Ramos (cell line): Measurements from ENCODE around the gene EXOC3L4.
"Not testable (repeated sequence)": the region's sequence is repeated elsewhere in the genome, so short reads cannot be mapped to it uniquely, and the experiment has no call there.

Experiments
- in situ Hi-C: fragments of 300-500 bp; cut with MboI; formaldehyde crosslinking; loops from one replicate; pipeline ENCODE4 v1.14.3; 2022; ENCODE audit warnings: low sequenced_read_pairs; ENCODE audit not compliant: unreplicated experiment

Gene EXOC3L4

DNA sequence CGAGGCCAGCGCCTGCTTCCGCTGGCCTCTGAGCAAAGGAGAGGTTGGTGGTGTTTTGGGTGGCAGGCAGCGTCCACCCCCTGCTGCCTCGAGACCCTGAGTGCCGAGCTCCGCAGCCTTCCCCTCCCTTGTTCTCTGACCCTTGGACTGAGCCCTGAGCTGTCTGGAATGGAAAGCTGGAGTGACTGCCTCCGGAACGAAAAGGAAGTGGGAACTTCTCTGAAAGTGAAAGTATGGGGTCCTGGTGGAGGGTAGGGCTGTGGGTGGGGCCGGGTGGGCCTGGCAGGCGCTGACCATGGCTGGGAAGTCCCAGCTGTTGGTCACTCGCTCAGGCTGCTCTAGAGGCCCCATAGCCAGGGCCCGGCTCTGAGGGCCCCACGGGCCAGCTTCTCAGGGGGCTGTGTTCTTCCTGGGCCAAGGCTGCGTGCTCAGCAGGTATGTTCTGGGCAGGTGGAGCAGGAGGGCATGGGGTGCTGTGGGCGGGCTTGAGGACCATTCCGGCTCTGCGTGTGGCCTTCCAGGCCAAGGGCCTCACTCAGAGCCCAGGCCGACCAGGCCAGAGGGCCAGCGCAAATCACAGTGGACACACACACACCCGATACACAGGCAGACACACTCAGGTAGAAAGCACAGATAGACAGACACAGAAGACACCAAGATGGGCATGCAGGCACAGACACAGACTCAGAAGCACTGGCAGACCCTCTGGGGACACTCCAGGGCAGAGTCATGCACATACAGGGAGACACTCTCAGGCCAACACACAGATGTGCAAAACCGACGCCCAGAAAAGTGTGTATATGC lies at the start of gene EXOC3L4:
TSS of gene EXOC3L4 (plus strand) at position 320 of the 804 bp plus-strand sequence. CDS start 5,495 bp downstream, outside the sequence.
- in situ Hi-C loops: no loop called here

DNA sequence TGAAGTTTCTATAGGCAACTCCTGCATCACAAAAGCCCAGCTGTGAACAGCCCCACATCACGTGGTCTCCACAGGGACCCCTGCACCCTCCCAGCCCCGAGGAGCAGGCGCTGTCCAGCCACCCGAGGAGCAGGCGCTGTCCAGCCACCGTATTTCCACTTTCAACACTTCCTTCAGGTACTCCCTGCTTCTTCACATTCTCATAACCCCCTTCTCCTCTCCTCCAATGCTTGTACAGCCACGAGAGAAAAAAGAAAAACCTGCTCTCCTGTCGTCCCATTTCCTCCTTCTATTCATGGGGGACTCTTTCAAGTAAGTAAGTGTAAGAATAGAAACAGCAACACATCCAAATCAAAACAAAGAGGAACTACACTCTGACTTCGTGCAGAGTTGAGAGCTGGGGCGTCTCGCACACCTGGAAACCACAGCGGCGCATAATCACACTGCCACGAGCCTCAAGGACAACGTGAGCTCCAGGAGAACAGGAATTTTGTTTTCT lies 49.1 kb upstream of the EXOC3L4 start:
- in situ Hi-C loops: no loop called here

DNA sequence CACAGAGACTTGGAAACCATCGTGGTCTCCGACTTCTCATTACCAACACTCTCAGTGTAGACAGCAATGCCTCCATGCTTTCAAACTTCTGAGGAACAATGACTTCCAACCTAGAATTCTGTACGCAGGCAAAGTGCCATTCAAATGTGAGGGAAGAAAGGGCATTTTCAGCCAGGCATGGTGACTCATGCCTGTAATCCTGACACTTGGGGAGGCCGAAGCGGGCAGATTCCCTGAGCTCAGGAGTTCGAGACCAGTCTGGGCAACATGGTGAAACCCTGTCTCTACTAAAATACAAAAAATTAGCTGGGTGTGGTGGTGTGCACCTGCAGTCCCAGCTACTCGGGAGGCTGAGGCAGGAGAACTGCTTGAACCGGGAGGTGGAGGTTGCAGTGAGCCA lies 47.1 kb upstream of the EXOC3L4 start:
- in situ Hi-C loops: not testable (repeated sequence)

DNA sequence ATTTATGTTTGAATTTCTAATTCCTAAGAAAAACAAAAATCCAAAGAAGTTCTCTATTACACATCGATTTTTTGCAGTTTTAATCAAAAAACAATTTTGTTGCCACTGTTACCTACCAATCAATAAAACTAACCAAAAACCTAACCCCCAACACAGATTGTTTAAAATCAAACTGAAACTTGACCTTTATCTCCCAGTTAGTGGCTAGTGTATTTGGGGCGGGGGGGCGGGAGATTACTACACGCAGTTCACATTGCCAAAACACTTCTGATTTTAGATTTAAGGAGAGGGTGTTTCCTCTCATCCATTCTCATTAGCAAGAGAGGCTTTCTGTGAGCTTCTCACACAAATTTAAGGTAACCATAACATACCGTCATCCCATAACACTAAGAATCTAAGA lies 43.6 kb upstream of the EXOC3L4 start:
- in situ Hi-C loops: no loop called here

DNA sequence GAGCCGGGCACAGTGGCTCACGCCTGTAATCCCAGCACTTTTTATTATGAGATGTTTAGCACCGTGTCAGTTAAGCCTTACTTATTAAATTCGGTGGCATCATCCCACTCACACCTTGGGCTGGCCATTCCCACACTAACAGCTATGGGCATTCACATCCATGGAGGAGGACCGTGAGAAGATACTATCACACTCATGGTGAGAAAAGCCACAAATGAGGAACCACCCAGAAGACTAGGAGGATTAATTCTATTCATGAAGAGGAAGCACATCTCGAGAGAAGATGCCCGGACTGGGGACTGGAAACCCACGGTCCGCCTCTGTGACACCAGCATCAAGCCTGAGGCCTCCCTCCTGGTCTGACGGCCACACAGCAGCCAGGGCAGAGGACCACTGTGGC lies 42.1 kb upstream of the EXOC3L4 start:
- in situ Hi-C loops: no loop called here

DNA sequence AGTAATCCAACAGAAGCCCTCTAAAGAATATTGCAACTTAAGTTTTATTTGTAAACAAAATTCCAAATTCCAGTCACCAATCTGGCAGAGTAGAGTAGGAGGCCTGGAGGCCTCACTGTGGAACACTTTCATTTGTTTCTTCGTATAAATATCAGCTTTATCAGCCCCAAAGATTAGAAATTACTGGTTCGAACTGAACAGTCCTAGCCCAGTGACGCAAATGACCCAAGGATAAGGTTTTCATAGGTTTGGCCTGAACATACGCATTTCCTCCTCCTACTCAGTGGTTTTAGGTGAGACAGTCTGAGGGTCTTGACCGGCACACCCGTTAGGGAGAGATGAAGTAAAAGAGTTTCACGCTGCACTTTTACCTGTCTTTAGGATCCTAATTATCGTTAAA lies 38.8 kb upstream of the EXOC3L4 start:
- in situ Hi-C loops: no loop called here

DNA sequence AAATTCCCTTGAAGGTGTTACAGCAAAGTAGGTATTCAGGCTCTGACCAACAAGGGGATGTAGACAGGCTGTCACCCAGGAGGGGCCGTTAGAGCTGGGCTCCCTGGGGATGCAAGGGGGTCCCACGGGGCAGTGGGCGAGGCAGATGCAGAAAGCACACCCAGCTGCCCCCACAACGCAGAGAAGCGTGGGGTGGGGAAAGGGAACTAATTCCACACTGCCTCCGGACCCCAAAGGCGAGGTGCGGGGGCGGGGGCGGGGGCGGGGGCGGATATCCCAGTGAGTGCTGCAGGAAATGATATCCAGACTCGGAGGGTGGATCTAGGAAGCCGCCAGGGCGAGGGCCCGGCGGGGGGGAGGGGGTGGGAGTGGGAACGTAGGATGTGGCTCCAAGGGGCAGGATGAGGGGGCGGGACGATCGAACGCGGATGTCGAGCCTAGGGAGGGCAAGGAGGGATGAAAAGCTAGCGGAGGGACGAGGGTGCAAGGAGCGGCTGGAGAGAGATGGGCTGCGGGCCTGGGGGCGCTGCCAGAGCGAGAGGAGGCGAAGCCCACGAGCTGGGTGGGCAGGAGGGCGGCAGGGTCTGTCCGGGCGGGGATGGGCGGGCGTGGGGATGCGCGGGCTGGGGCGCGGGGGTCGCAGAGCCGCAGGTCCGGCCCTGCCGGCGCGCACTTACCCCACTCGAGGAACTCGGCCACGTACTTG lies 38.0 kb upstream of the EXOC3L4 start:
- in situ Hi-C loops: no loop called here

DNA sequence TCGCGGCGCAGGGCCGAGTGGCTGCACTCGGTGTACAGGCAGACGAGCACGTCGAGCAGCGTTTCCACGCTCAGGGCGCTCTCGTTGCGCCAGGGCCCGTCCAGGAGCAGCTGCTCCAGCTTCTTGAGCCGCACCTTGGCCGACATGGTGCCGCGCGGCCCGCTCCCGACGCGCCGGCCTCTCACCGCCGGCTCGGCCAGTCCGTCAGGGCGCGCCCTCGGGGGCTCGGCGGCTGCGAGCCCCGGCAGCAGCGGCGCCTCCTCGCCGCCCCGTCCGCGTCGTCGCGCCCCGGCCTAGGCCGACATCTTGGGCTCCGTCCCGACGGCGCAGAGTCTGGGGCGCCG lies 37.5 kb upstream of the EXOC3L4 start:
- in situ Hi-C loops: no loop called here

DNA sequence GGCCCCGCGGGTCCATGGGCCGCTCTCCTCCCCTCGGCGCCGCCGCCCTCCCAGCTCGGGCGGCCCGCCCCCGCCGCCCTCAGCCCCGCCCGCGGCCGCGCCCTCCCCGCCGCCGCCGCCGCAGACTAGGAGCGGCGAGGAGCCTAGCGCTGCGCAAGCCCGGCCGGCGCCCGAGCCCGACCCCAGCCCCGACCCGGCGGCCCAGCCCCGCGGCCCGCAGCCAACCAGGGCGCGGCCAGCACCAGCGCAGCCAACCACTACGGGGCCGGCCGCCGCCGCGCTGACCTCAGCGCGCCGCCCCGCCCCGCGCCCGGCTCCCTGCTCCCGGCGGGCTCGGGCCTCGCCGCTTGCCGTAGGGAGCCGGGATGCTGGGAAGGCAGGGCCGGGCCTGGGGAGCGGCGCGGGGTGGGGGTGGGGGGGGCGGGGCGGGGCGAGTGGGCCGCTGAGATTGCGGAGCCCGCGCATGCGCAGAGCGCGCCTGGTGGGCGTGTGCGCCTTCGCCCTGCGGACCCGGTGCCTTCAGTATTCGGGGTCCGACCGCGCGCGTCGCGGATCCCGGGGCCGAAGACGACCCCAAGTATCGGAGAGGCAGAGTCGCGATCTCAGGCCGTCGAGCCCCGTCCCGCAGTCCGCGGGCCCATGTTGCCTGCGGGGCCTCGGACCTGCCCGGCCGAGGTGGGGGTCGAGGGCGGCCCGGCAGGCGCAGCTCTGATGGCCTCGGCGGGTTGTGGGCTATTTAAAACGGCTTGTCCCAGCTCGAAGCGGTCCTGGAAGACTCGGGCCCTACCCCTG lies 37.0 kb upstream of the EXOC3L4 start, which contains the start of gene CDC42BPB:
TSS of gene CDC42BPB (minus strand) at position 178 of the 792 bp plus-strand sequence. CDS start 376 bp downstream, outside the sequence.
- in situ Hi-C loops: no loop called here

DNA sequence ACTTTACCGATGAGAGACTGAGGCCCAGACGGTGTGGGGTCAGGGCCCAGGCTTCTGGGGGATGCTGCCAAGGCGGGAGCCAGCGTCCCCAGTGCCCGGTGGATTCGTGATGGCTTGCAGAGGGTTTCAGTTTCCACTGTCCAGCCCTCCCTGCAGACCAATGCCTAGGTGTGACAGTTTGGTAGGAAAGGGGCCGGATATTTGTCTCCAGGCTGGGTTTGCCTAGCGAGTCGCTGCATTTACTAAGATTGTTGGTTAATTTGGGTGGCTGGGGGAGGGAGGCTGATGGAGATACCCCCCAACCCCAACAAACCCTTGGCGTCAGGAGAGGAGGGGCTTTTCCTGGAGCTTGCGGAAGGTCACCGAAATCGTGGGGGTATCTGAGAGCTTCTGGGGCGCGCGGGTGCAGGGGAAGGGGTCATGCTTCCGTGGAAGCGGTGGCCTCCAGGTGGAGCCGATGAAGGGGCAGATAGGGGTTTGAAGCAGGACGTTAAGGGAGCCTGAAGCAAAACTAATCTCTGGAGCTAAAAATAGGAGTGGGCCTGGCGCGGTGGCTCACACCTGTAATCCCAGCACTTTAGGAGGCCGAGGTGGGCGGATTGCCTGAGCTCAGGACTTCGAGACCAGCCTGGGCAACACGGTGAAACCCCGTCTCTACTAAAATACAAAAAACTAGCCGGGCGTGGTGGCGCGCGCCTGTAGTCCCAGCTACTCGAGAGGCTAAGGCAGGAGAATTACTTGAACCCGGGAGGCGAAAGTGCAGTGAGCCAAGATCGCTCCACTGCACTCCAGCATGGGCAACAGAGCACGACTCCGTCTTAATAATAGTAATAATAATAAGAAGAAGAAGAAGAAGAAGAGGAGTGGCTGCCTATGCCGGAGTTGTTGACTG lies 36.1 kb upstream of the EXOC3L4 start:
- in situ Hi-C loops: no loop called here

DNA sequence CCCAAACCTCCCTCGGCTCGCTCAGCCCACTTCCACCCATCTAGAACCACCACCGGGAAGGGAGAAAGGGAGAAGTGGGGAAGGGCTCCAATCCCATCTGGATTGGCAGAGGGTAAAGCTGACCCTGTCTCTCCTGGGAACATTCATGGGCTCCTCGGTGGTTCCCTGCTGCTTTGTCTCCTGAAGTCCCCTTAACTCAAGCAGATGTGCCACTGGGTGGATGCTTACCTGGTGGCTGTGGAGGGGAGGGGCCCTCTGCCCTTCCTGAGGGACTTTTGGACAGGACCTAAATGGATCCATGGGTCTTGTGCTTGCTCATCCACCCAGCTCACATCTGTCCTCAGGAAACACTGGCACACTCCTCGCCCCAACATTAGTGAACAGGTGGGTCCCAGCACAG lies 35.0 kb upstream of the EXOC3L4 start:
- in situ Hi-C loops: no loop called here

DNA sequence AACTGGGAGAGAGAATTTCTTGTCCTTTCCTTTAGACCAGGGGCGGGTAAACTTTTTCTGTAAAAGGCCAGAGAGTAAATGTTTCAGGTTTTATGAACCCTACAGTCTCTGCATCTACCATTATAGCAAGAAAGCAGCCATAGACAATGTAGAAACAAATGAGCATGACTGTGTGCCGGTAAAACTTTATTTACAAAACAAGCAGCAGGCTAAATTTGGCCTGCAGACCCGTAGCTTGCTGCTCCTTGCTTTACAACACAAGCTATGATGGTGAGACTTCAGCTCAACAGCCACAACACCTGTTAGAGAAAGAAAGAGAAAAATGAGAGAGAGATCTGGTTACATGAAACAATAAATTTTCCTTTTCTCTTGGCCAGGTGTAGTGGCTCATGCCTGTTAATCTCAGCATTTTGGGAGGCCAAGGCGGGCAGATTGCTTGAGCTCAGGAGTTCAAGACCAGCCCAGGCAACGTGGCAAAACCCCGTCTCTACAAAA lies 33.0 kb upstream of the EXOC3L4 start:
- in situ Hi-C loops: no loop called here

DNA sequence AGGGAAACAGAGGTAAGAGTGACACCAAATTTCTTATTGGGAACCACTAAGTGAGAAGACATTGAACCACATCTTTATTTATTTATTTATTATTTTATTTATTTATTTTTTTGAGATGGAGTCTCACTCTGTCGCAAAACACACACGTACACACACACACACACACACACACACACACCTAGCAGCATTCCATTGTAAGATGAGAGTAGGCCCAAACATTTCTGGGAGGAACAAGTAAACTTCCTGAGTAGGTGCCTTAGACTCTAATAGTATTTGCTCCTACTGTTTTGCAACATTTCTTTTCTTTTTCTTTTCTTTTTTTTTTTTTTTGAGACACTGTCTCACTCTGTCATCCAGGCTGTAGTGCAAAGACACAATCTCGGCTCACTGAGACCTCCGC lies 30.1 kb upstream of the EXOC3L4 start:
- in situ Hi-C loops: no loop called here

DNA sequence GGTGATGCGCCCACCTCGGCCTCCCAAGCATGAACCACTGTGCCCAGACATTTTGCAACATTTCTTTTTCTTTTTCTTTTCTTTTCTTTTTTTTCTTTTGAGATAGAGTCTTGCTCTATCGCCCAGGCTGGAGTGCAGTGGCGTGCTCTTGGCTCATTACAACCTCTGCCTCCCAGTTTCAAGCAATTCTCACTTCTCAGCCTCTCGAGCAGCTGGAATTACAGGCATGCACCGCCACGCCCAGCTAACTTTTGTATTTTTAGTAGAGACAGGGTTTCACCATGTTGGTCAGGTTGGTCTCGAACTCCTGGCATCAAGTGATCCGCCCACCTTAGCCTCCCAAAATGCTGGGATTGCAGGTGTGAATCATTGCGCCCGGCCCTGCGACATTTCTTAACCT lies 29.5 kb upstream of the EXOC3L4 start:
- in situ Hi-C loops: no loop called here

DNA sequence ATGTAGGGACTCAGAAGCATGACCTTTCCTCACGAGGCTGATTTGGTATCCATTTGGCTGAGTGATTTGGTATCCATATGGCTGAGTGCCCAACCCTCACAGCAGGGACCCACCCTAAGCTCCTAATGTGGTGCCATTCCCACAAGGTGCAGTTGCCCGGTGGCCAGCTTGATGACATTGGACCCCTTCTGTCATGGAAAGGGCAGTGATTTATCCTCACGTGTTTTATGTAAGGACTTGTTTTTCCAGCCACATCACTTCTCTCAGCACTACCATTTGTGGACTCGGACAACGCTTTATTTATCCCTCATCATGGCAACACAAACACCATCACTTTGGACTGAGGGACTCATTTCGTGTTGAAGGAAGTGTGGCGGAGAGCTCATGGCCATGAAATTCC lies 28.7 kb upstream of the EXOC3L4 start:
- in situ Hi-C loops: no loop called here

DNA sequence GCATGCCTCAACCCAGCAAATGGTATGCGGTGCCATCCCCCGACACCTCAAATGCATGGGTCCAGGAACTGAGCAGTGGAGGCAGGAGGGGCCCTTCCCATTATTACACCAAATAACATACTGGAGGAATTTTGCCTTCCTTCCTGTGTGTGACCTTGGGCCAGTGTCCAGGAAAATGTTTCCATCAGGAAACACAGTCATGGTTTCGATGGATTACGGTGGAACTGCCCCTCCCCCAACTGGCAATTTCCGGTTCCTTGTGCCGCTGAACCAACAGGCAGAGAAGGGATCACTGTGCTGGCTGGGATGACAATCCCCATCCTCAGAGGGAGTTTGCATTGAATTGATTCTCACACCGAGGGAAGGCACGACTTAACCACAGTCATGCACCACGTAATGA lies 28.1 kb upstream of the EXOC3L4 start:
- in situ Hi-C loops: no loop called here

DNA sequence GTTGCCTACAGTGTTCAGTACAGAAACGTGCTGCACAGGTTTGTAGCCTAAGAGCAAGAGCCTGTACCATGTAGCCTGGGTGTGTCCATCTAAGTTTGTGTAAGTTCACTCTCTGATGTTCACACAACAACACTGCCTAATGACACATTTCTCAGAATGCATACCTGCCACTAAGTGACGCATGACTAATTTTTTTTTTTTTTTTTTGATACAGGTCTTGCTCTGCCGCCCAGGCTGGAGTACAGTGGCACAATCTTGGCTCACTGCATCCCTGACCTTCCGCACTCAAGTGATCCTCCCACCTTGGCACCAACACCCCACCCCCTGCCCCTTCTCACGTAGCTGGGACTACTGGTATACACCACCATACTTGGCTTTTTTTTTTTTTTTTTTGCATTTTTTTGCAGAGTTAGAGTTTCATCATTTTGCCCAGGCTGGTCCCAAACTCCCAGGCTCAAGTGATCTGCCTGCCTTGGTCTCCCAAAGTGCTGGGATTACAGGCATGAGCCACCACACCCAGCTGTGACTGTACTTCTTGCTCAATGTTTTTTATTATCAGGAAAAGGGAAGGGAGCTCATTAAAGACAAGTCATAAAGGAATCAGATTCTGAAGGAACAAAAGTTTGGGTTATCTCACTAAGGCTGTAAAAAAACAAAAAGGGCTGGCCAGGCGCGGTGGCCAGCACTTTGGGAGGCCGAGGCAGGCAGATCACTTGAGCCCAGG lies 27.1 kb upstream of the EXOC3L4 start:
- in situ Hi-C loops: no loop called here

DNA sequence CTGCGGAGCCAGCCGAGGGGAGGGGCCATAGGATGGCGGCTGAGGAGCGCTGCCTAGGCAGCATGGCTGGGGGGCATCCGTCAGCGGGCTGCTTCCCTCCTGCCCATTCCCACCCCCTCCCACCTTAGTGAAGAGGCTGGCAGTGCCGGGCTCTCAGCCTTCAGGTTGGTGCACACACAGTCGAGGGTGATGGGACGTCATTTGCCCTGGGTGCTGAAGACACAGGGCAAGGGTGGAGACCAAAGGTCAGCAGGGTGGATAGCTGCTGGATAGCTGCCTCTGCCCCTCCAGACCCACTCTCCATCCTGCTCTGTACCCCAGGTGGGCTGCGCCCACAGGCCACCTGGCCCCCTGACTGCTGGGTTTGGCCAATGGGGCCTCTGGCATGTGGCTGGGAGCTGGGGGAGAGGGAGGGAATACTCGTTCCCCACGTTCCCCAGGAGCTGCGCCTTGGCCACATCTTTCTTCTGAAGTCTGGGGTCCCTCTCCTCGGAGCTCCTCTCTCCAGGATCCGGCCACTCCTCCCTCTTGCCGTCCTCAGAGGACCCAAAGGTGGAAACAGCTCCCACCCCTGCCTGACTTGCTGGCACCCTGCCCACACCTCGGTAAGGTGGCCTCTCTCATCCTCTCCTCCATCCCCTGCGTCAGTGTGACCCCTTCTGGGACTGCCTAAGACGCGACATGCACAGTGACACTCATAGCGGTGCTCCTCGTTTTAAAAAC lies 26.0 kb upstream of the EXOC3L4 start:
- in situ Hi-C loops: no loop called here
